ENCODE data around the gene ABAT.

The ABAT gene

GRCh38 chr16:8727857-8728618, 53.6 kb downstream of the ABAT start:
- TF ChIP-seq ZNF8 (CRISPR knock-in tag; IDR thresholded peaks at IDR 0.05) (no peak), ZNF70 (CRISPR knock-in tag; IDR thresholded peaks at IDR 0.05) (no peak), BACH2 (CRISPR knock-in tag; IDR thresholded peaks at IDR 0.05; ENCODE audit: borderline replicate concordance) (no peak), CSRNP3 (CRISPR knock-in tag; IDR thresholded peaks at IDR 0.05) (no peak), OSR1 (CRISPR knock-in tag; IDR thresholded peaks at IDR 0.05) (no peak), PATZ1 (CRISPR knock-in tag; IDR thresholded peaks at IDR 0.05; ENCODE audit: borderline replicate concordance) (no peak), ISL1 (CRISPR knock-in tag; IDR thresholded peaks at IDR 0.05) (no peak)
- TF ChIP-seq, protein P1, sequence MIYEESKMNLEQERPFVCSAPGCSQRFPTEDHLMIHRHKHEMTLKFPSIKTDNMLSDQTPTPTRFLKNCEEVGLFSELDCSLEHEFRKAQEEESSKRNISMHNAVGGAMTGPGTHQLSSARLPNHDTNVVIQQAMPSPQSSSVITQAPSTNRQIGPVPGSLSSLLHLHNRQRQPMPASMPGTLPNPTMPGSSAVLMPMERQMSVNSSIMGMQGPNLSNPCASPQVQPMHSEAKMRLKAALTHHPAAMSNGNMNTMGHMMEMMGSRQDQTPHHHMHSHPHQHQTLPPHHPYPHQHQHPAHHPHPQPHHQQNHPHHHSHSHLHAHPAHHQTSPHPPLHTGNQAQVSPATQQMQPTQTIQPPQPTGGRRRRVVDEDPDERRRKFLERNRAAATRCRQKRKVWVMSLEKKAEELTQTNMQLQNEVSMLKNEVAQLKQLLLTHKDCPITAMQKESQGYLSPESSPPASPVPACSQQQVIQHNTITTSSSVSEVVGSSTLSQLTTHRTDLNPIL (CRISPR knock-in tag; IDR thresholded peaks at IDR 0.05; ENCODE audit: low read depth), result no peak
- no peak for ATAC-seq

DNA sequence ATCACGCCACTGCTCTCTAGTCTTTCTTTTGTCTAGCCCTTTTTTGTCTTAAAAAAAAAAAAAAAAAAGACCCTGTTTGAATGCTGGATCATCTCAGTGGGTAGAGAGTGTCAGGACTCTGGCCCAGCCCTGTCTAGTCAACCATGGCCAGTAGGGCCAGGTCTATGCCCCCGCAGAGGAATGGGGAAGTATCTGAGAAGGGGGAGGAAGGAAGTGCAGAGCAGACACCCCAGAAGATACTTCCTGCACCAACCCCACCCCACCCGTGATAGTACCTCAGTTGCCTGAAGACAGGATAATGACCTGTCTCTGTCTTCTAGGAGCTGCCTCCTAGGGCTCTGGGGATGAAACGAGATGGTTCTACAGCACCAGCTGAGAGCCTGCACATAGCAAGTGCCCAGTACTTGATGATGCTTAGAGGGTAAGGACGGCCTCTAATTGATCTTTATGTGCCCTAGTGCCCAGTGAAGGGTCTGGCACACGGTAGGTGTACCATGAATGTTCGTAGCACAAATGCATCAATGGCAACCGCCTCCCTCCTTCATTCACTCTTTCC, 55.4 kb downstream of the ABAT start:
- ATAC-seq, result no peak

GRCh38 chr16:8730335-8730915, 56.0 kb downstream of the ABAT start:
- no peak for ATAC-seq
- no peak for TF ChIP-seq SNAI2 (CRISPR knock-in tag; IDR thresholded peaks at IDR 0.05)

More for the DNA sequence above, 55.4 kb downstream of the ABAT start:
- TF ChIP-seq ZNF8 (CRISPR knock-in tag; IDR thresholded peaks at IDR 0.05) (no peak), SNAI2 (CRISPR knock-in tag; IDR thresholded peaks at IDR 0.05) (no peak), ZNF565 (CRISPR knock-in tag; conservative IDR thresholded peaks at IDR 0.05; ENCODE audit: low read depth) (no peak), ZC3H10 (CRISPR knock-in tag; IDR thresholded peaks at IDR 0.05) (no peak), POU6F1 (CRISPR knock-in tag; IDR thresholded peaks at IDR 0.05; ENCODE audit: borderline replicate concordance, low read depth) (no peak), ZNF70 (CRISPR knock-in tag; IDR thresholded peaks at IDR 0.05) (no peak), PPARA (CRISPR knock-in tag; IDR thresholded peaks at IDR 0.05; ENCODE audit: borderline replicate concordance) (no peak)
- TF ChIP-seq, protein P1 (CRISPR knock-in tag; IDR thresholded peaks at IDR 0.05; ENCODE audit: low read depth), result no peak

DNA sequence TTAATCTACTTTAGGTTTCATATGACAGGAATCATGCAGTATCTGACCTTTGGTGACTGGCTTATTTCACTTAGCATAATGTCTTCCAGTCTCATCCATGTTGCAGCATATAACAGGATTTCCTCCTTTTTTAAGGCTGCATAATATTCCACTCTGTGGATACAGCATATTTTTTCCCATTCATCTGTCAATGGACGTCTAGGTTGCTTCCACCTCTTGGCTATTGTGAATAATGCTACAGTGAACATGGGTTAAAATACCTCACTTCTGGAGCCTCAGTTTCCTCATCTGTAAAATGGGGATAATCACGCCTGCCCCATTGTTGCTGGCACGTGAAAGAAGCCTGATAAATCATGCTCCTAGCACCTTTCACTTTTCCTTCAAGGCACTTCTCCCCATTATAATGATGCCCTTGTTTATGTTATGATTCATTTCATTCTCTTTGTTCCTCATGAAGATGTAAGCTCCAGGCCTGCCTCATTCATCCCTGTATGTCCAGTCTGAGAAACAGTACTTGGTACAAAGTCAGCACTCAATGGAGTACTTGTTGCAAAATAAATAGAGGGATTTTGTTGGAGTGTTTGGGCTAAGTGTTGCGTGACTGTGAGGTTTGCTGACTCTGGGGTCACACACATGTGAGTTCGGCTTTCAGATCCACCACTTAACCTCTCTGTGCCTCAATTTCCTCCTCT, 59.6 kb downstream of the ABAT start:
- ATAC-seq, result no peak
- TF ChIP-seq ZNF70 (CRISPR knock-in tag; IDR thresholded peaks at IDR 0.05) (no peak), CSDC2 (CRISPR knock-in tag; IDR thresholded peaks at IDR 0.05) (no peak), POU6F1 (CRISPR knock-in tag; IDR thresholded peaks at IDR 0.05; ENCODE audit: borderline replicate concordance, low read depth) (no peak)

All from SK-N-SH treated with all-trans-retinoic acid at 6 μM for 48 hours (cell line).